NCI-H2227 (cell line): ENCODE results near the gene GATAD2B.

Experiments used
- DNase-seq: peaks from one replicate; lab custom pipeline; 2025; ENCODE audit not compliant: unreplicated experiment; lab: John Stamatoyannopoulos, UW

Gene GATAD2B

GRCh38 chr1:153951801-153952200 is 29.0 kb upstream of the GATAD2B start:
- no peak for DNase-seq

GRCh38 chr1:153951183-153951582 is 28.4 kb upstream of the GATAD2B start:
- no peak for DNase-seq

- peak; percentile 88 for DNase-seq
These were observed 24.0 kb upstream of the GATAD2B start, which contains the start of gene DENND4B for GRCh38 chr1:153946622-153947241. DENND4B (minus strand) TSS chr1:153946718; CDS start chr1:153944374, 2,344 bp downstream.

GRCh38 chr1:153945795-153946621 is 23.2 kb upstream of the GATAD2B start:
- peak; percentile 67 for DNase-seq

GRCh38 chr1:153945131-153945794 is 22.5 kb upstream of the GATAD2B start:
- DNase-seq: peak; percentile 45

- no peak for DNase-seq
These were observed 22.0 kb upstream of the GATAD2B start for GRCh38 chr1:153944827-153945117.

- no peak for DNase-seq
These were observed 21.4 kb upstream of the GATAD2B start for GRCh38 chr1:153944005-153944826.

- DNase-seq: no peak
These were observed 20.2 kb upstream of the GATAD2B start for GRCh38 chr1:153942766-153943549.

- no peak for DNase-seq
These were observed 19.3 kb upstream of the GATAD2B start for GRCh38 chr1:153941826-153942725.

GRCh38 chr1:153940756-153941155 is 18.0 kb upstream of the GATAD2B start:
- no peak for DNase-seq

GRCh38 chr1:153939476-153939875 is 16.7 kb upstream of the GATAD2B start:
- DNase-seq: no peak

- DNase-seq: no peak
These were observed 16.2 kb upstream of the GATAD2B start for GRCh38 chr1:153938996-153939395.

GRCh38 chr1:153937331-153937730 is 14.6 kb upstream of the GATAD2B start:
- DNase-seq: no peak

GRCh38 chr1:153936011-153936802 is 13.4 kb upstream of the GATAD2B start:
- no peak for DNase-seq

- no peak for DNase-seq
These were observed 12.0 kb upstream of the GATAD2B start for GRCh38 chr1:153934746-153935145.

- no peak for DNase-seq
These were observed 11.2 kb upstream of the GATAD2B start for GRCh38 chr1:153933955-153934354.

GRCh38 chr1:153933430-153933829 is 10.7 kb upstream of the GATAD2B start:
- DNase-seq: no peak
